H1 (cell line): Measurements from ENCODE around the gene LIPA. TPM values are rescaled to one million over a fixed set of nuclear protein-coding genes. Genes with fewer than 3 reads are reported as not detected.

Source experiments
- ASH2L ChIP-seq: fragments of 200-600, 300-600 bp; sonication (generic); IDR thresholded peaks from one replicate; pipeline ENCODE4 v1.7.1; 2017; ENCODE audit warnings: low read length
- BACH1 ChIP-seq: IDR thresholded peaks from 2 replicates; pipeline ENCODE4 v1.6.1; 2012; ENCODE audit warnings: low read length, improper control_type of control experiment
- BCL11A ChIP-seq, 2 experiments: IDR thresholded peaks; one replicate each; pipeline ENCODE4 v1.6.1; 2011; ENCODE audit warnings: low read depth in 2 of 2, low read length in 2 of 2, mild to moderate bottlenecking in 2 of 2
- CHD2 ChIP-seq: IDR thresholded peaks from 2 replicates; pipeline ENCODE4 v1.6.1; 2012; ENCODE audit warnings: low read length, improper control_type of control experiment
- KDM4A ChIP-seq: IDR thresholded peaks from one replicate; pipeline ENCODE4 v1.7.1; 2012; ENCODE audit warnings: low read depth, mild to moderate bottlenecking, moderate library complexity, low read length, inconsistent platforms; ENCODE audit not compliant: severe bottlenecking
- MAX ChIP-seq: IDR thresholded peaks from 2 replicates; pipeline ENCODE4 v1.6.1; 2012; ENCODE audit warnings: inconsistent platforms
- PHF8 ChIP-seq: fragments of 200-600 bp; sonication (generic); conservative IDR thresholded peaks from 2 replicates; pipeline ENCODE4 v1.7.1; 2012; ENCODE audit warnings: low read depth, mild to moderate bottlenecking, inconsistent platforms, low read length, moderate library complexity
- POLR2A ChIP-seq, 2 experiments: IDR thresholded peaks; 1 replicate in 1 of 2; 2 replicates in 1 of 2; pipeline ENCODE4 v1.6.1; 2011; ENCODE audit warnings: low read depth in 2 of 2, low read length in 2 of 2, mild to moderate bottlenecking in 2 of 2; ENCODE audit errors: control extremely low read depth in 1 of 2
- POLR2AphosphoS5 ChIP-seq: IDR thresholded peaks from 2 replicates; pipeline ENCODE4 v1.6.1; 2011; ENCODE audit warnings: low read depth, low read length
- RAD21 ChIP-seq, 2 experiments: IDR thresholded peaks in 1 of 2; conservative IDR thresholded peaks in 1 of 2; 2 replicates each; pipeline ENCODE4 v1.6.1; 2011; ENCODE audit warnings: low read depth in 2 of 2, low read length in 2 of 2, improper control_type of control experiment in 1 of 2, inconsistent platforms in 1 of 2, mild to moderate bottlenecking in 1 of 2, moderate library complexity in 1 of 2
- RBBP5 ChIP-seq: IDR thresholded peaks from 2 replicates; pipeline ENCODE4 v1.7.1; 2012; ENCODE audit warnings: low read depth, mild to moderate bottlenecking, inconsistent platforms, low read length, moderate library complexity, borderline replicate concordance
- SIN3A ChIP-seq, 2 experiments: IDR thresholded peaks in 1 of 2; conservative IDR thresholded peaks in 1 of 2; 2 replicates each; pipeline ENCODE4 v1.6.1; 2011 to 2012; ENCODE audit warnings: low read length in 2 of 2, improper control_type of control experiment in 1 of 2, low read depth in 1 of 2, mild to moderate bottlenecking in 1 of 2
- SIRT6 ChIP-seq: IDR thresholded peaks from one replicate; pipeline ENCODE4 v1.7.1; 2012; ENCODE audit warnings: low read length, inconsistent platforms
- SIX5 ChIP-seq: IDR thresholded peaks from 2 replicates; pipeline ENCODE4 v1.6.1; 2011; ENCODE audit warnings: mild to moderate bottlenecking, low read depth, low read length
- TAF1 ChIP-seq: IDR thresholded peaks from 2 replicates; pipeline ENCODE4 v1.6.1; 2011; ENCODE audit warnings: mild to moderate bottlenecking, low read depth, low read length
- TAF7 ChIP-seq: optimal IDR thresholded peaks from 2 replicates; pipeline ENCODE3; 2011; ENCODE audit warnings: low read depth, mild to moderate bottlenecking, inconsistent platforms, low read length, moderate library complexity, borderline replicate concordance
- polyA plus RNA-seq, 7 experiments: library from polyadenylated mRNA; depleted of rRNA in 3 of 7; stranded (reverse) in 5 of 7; unstranded in 2 of 7; fragments of >200 nt in 5 of 7; fragments of 200-250 nt in 2 of 7; gene quantifications; 1 replicate in 5 of 7; 2 replicates in 1 of 7; 4 replicates in 1 of 7; pipeline versions ENCODE4 v1.2.1 to v1.2.3, GENCODE V29; 2011 to 2013; ENCODE audit warnings: missing spikeins in 2 of 7, mixed read lengths in 2 of 7
- total RNA-seq: library from RNA; stranded (reverse); fragmentation: NEBNext Ultra II Directional; extraction: Animal tissue kit (Norgen Biotek cat#: 25700); gene quantifications from 2 replicates; pipeline ENCODE4 v1.2.1, GENCODE V29; 2021
- TF ChIP-seq, protein P1 (sequence below): IDR thresholded peaks from 2 replicates; pipeline ENCODE4 v1.6.1; 2012; ENCODE audit warnings: inconsistent platforms

Gene LIPA
- total and polyA plus RNA-seq, 2 of the 8 experiments (the other 6 are each of a cell fraction or from before 2014, with no cell fraction given) = 18.1 to 32.4 TPM

- TF ChIP-seq SIX5 (no peak), RAD21 (IDR thresholded peaks at IDR 0.05 in 1 of 2, conservative IDR thresholded peaks at IDR 0.05 in 1 of 2; ENCODE audit: low read depth in 2 of 2, low read length in 2 of 2) (0 out of 4 replicates have a peak, but pooled peaks of 1 of the 2 experiments have one; percentile 1), MAX (peak; percentile 92), ASH2L (peak; percentile 80), POLR2AphosphoS5 (peak; percentile 43; the same call in 1 of the 2 replicates), TAF1 (peak; percentile 79), PHF8 (peak; percentile 46), KDM4A (peak; percentile 92), TAF7 (peak; percentile 53), SIN3A (conservative IDR thresholded peaks at IDR 0.05 in 1 of 2, IDR thresholded peaks at IDR 0.05 in 1 of 2; ENCODE audit: low read depth in 1 of 2, low read length in 2 of 2) (peak in 1 of 2 experiments; percentile 80; a peak in 2 of 4 replicates), POLR2A (IDR thresholded peaks at IDR 0.05; ENCODE audit: control extremely low read depth in 1 of 2, low read depth in 2 of 2, low read length in 2 of 2) (peak in 1 of 2 experiments; percentile 58; a peak in 1 of 3 replicates), BACH1 (no peak), BCL11A (IDR thresholded peaks at IDR 0.05; ENCODE audit: low read depth in 2 of 2, low read length in 2 of 2) (no peak), CHD2 (no peak), RBBP5 (peak; percentile 65; the same call in 1 of the 2 replicates), SIRT6 (no peak)
- TF ChIP-seq, protein P1, sequence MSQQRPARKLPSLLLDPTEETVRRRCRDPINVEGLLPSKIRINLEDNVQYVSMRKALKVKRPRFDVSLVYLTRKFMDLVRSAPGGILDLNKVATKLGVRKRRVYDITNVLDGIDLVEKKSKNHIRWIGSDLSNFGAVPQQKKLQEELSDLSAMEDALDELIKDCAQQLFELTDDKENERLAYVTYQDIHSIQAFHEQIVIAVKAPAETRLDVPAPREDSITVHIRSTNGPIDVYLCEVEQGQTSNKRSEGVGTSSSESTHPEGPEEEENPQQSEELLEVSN = peak; percentile 96
- TF ChIP-seq, all 59 proteins: peak for 16
These were observed at the start of gene LIPA (continued) for GRCh38 chr10:89251409-89252224.
